HCT116 (cell line): ENCODE measurements around the gene BDNF.

Experiments
- EZH2 ChIP-seq: fragments of 200-600 bp; sonication (generic); IDR thresholded peaks from 2 replicates; pipeline ENCODE4 v1.6.1; 2017; ENCODE audit warnings: antibody characterized with exemption, mixed run types
- POLR2A ChIP-seq: IDR thresholded peaks from 2 replicates; pipeline ENCODE4 v1.7.0; 2011; ENCODE audit warnings: borderline replicate concordance; ENCODE audit not compliant: insufficient read depth, insufficient read length; ENCODE audit errors: extremely low read depth
- RAD21 ChIP-seq: IDR thresholded peaks from 2 replicates; pipeline ENCODE4 v1.6.1; 2012; ENCODE audit warnings: low read depth, mild to moderate bottlenecking
- ZNF274 ChIP-seq: fragments of 200-500 bp; sonication (Bioruptor generic); IDR thresholded peaks from 2 replicates; pipeline ENCODE4 v1.6.1; 2014; ENCODE audit warnings: mild to moderate bottlenecking, low read depth, low read length, inconsistent platforms
- TF ChIP-seq, protein P1 (sequence below), 3 experiments: fragments of 200-600 bp in 1 of 3; sonication (generic) in 1 of 3; IDR thresholded peaks in 2 of 3; conservative IDR thresholded peaks in 1 of 3; 2 replicates each; pipeline ENCODE4 v1.5.1; 2012 to 2017; ENCODE audit warnings: low read depth in 2 of 3, low read length in 2 of 3, antibody characterized with exemption in 1 of 3, borderline replicate concordance in 1 of 3, control low read depth in 1 of 3, mild to moderate bottlenecking in 1 of 3, mixed read lengths in 1 of 3, mixed run types in 1 of 3, moderate library complexity in 1 of 3; ENCODE audit not compliant: insufficient read depth in 1 of 3
- TF ChIP-seq, protein P2 (sequence below): IDR thresholded peaks from 2 replicates; pipeline ENCODE4 v1.6.1; 2011; ENCODE audit warnings: mild to moderate bottlenecking, low read length, moderate library complexity; ENCODE audit not compliant: insufficient replicate concordance; ENCODE audit errors: extremely low read depth
- TF ChIP-seq, protein P3 (sequence below): IDR thresholded peaks from 2 replicates; pipeline ENCODE4 v1.6.1; 2012
- TF ChIP-seq, protein P4 (sequence below): IDR thresholded peaks from 2 replicates; pipeline ENCODE4 v1.6.1; 2012; ENCODE audit warnings: low read depth

DNA sequence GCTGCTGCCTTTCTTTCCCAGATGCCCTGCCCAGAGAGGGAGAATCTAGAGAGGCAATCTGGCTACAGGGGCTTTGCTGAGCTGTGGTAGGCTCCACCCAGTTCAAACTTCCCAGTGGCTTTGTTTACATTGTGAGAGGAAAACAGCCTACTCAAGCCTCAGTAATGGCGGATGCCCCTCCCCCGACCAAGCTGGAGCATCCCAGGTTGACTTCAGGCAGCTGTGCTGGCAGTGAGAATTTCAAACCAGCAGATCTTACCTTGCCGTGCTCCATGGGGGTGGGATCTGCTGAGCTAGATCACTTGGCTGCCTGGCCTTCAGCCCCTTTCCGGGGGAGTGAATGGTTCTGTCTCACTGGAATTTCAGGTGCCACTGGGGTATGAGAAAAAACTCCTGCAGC lies 12.2 kb downstream of the BDNF start:
- TF ChIP-seq ZNF274 (no peak), POLR2A (no peak), EZH2 (no peak), RAD21 (no peak)
- TF ChIP-seq, protein P1, sequence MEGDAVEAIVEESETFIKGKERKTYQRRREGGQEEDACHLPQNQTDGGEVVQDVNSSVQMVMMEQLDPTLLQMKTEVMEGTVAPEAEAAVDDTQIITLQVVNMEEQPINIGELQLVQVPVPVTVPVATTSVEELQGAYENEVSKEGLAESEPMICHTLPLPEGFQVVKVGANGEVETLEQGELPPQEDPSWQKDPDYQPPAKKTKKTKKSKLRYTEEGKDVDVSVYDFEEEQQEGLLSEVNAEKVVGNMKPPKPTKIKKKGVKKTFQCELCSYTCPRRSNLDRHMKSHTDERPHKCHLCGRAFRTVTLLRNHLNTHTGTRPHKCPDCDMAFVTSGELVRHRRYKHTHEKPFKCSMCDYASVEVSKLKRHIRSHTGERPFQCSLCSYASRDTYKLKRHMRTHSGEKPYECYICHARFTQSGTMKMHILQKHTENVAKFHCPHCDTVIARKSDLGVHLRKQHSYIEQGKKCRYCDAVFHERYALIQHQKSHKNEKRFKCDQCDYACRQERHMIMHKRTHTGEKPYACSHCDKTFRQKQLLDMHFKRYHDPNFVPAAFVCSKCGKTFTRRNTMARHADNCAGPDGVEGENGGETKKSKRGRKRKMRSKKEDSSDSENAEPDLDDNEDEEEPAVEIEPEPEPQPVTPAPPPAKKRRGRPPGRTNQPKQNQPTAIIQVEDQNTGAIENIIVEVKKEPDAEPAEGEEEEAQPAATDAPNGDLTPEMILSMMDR (IDR thresholded peaks at IDR 0.05 in 2 of 3, conservative IDR thresholded peaks at IDR 0.05 in 1 of 3; ENCODE audit: borderline replicate concordance in 1 of 3, insufficient read depth in 1 of 3, low read depth in 2 of 3, low read length in 2 of 3) = no peak
- TF ChIP-seq, protein P2, sequence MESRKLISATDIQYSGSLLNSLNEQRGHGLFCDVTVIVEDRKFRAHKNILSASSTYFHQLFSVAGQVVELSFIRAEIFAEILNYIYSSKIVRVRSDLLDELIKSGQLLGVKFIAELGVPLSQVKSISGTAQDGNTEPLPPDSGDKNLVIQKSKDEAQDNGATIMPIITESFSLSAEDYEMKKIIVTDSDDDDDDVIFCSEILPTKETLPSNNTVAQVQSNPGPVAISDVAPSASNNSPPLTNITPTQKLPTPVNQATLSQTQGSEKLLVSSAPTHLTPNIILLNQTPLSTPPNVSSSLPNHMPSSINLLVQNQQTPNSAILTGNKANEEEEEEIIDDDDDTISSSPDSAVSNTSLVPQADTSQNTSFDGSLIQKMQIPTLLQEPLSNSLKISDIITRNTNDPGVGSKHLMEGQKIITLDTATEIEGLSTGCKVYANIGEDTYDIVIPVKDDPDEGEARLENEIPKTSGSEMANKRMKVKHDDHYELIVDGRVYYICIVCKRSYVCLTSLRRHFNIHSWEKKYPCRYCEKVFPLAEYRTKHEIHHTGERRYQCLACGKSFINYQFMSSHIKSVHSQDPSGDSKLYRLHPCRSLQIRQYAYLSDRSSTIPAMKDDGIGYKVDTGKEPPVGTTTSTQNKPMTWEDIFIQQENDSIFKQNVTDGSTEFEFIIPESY = no peak
- TF ChIP-seq, protein P3, sequence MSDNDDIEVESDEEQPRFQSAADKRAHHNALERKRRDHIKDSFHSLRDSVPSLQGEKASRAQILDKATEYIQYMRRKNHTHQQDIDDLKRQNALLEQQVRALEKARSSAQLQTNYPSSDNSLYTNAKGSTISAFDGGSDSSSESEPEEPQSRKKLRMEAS = no peak
- TF ChIP-seq, protein P4, sequence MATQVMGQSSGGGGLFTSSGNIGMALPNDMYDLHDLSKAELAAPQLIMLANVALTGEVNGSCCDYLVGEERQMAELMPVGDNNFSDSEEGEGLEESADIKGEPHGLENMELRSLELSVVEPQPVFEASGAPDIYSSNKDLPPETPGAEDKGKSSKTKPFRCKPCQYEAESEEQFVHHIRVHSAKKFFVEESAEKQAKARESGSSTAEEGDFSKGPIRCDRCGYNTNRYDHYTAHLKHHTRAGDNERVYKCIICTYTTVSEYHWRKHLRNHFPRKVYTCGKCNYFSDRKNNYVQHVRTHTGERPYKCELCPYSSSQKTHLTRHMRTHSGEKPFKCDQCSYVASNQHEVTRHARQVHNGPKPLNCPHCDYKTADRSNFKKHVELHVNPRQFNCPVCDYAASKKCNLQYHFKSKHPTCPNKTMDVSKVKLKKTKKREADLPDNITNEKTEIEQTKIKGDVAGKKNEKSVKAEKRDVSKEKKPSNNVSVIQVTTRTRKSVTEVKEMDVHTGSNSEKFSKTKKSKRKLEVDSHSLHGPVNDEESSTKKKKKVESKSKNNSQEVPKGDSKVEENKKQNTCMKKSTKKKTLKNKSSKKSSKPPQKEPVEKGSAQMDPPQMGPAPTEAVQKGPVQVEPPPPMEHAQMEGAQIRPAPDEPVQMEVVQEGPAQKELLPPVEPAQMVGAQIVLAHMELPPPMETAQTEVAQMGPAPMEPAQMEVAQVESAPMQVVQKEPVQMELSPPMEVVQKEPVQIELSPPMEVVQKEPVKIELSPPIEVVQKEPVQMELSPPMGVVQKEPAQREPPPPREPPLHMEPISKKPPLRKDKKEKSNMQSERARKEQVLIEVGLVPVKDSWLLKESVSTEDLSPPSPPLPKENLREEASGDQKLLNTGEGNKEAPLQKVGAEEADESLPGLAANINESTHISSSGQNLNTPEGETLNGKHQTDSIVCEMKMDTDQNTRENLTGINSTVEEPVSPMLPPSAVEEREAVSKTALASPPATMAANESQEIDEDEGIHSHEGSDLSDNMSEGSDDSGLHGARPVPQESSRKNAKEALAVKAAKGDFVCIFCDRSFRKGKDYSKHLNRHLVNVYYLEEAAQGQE = no peak
